ENCODE results near the gene NEURL2.

GRCh38 chr20:45934586-45935415 is 43.8 kb upstream of the NEURL2 start, which contains the start of gene PCIF1:
- TF ChIP-seq CTCF (optimal IDR thresholded peaks at IDR 0.05 in 1 of 3, IDR thresholded peaks at IDR 0.05 in 1 of 3, conservative IDR thresholded peaks at IDR 0.05 in 1 of 3; ENCODE audit: extremely low read depth in 1 of 3, insufficient read depth in 2 of 3, low read length in 3 of 3) (no peak), EZH2 (IDR thresholded peaks at IDR 0.05; ENCODE audit: low read length) (no peak)
